Heart left ventricle (tissue), 13 donors: ENCODE results near the gene MYL11.

Experiments
- CTCF ChIP-seq, 12 donors: fragments of 200-600 bp; sonication (generic) in 4 of 12; IDR thresholded peaks; one replicate each; pipeline versions ENCODE4 v1.5.0 to v1.8.0; 2018 to 2022; ENCODE audit warnings: antibody characterized with exemption in 12 of 12, mild to moderate bottlenecking in 5 of 12
- POLR2A ChIP-seq, 2 donors: fragments of 450-650 bp; IDR thresholded peaks; one replicate each; pipeline ENCODE4 v1.6.1; 2017; ENCODE audit warnings: antibody characterized with exemption in 2 of 2, mild to moderate bottlenecking in 2 of 2, moderate library complexity in 2 of 2
- donor health status: ischemic (EF 13 %, LVEDD 7.1; RV severe dilation, severe dysfunction).
- donor health status: DM: no; HTN: yes; CAD: no.
- donor health status: DM: no; HTN: no; CAD: no.
- donor health status: ischemic (EF 25% LVEDD 6.9; RV normal size, moderate dysfunction).
- donor health status: ischemic (EF 25% LVEDD 5.7; RV mildly dilated, moderate dysfunction).
- donor health status: ischemic (EF 35%, LVEDD 5.7; RV mildly dilated, moderate dysfunction).
- donor health status: nonischemic (EF 11% LVEDD 7.7; RV severe dilation, severe dysfunction).
- donor health status: DM: yes; HTN: yes; CAD: no.
- donor health status: PGD.
- donor health status: ischemic (EF 29% LVEDD 5.4; RV normal size, mild dysfunction).
- donor health status: nonischemic (EF 23%, LVEDD 6.1; RV moderate dilation, normal function).

DNA sequence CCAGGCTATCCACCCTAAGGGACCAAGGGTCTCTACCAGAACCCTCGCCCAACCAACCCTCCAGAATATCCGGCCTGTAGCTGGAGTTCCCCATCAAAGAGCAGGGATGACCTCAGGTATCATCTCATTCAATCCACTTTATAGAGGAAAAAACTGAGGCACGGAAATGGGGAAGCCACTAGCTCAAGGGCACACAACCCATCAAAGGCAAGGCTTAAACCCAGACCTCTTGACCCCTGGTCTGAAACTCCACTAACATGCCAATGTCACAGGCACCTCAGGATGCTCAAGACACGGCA lies 5.9 kb upstream of the MYL11 start:
- TF ChIP-seq CTCF (IDR thresholded peaks at IDR 0.05) (no peak), POLR2A (IDR thresholded peaks at IDR 0.05) (no peak)
